ENCODE results near the gene SRPX2. TPM values are rescaled to one million over a fixed set of nuclear protein-coding genes. Genes with fewer than 3 reads are reported as not detected.

SRPX2 gene
- polyA plus RNA-seq, 1 of the 3 experiments (the other 2 are of a cell fraction), result 14.5 TPM

- TF ChIP-seq PBX3 (IDR thresholded peaks at IDR 0.05) (no peak), JUND (IDR thresholded peaks at IDR 0.05) (no peak), YY1 (IDR thresholded peaks at IDR 0.05; ENCODE audit: low read depth) (no peak), FOXM1 (IDR thresholded peaks at IDR 0.05; ENCODE audit: low read depth) (no peak), RFX5 (IDR thresholded peaks at IDR 0.05; ENCODE audit: low read length) (no peak), ELF1 (IDR thresholded peaks at IDR 0.05) (no peak), TCF12 (IDR thresholded peaks at IDR 0.05) (no peak), RCOR1 (IDR thresholded peaks at IDR 0.05; ENCODE audit: low read length) (no peak), EZH2phosphoT487 (IDR thresholded peaks at IDR 0.05; ENCODE audit: borderline replicate concordance, low read depth) (no peak), TAF1 (IDR thresholded peaks at IDR 0.05; ENCODE audit: borderline replicate concordance, low read depth, low read length) (no peak)
These were observed 4.7 kb downstream of the SRPX2 start (continued) for GRCh38 chrX:100648458-100649417.

GRCh38 chrX:100649550-100650356 is 5.8 kb downstream of the SRPX2 start:
- Histone ChIP-seq H3K4me3 (ENCODE audit: low read depth in 2 of 2, low read length in 1 of 2) (no peak overlapping the region), H4K20me1 (ENCODE audit: insufficient read depth) (no peaks in the 10 kb centered on the region), H3K27me3 (ENCODE audit: insufficient read depth) (0 out of 2 replicates have a peak, but pooled peaks cover 4% of the 10 kb centered on the region), H3K9ac (no peak overlapping the region), H3K4me2 (no peak overlapping the region), H3K36me3 (replicated peaks in 1 of 2; ENCODE audit: control insufficient read depth in 1 of 2, insufficient read depth in 2 of 2, low read length in 1 of 2) (no peaks in the 10 kb centered on the region), H3K27ac (ENCODE audit: low read depth in 2 of 2, low read length in 1 of 2) (no peak overlapping the region), H2AFZ (ENCODE audit: low read depth) (no peak overlapping the region), H3K79me2 (ENCODE audit: insufficient read depth) (no peaks in the 10 kb centered on the region), H3K9me3 (no peaks in the 10 kb centered on the region), H3K9me2 (no peaks in the 10 kb centered on the region), H3K4me1 (ENCODE audit: control insufficient read depth in 1 of 2, insufficient read depth in 2 of 2, low read depth in 1 of 2, low read length in 1 of 2) (0 out of 4 replicates have a peak, but pooled peaks cover 0 to 6% of the 10 kb centered on the region in 2 experiments), H3F3A (replicated peaks; ENCODE audit: insufficient read depth) (no peaks in the 10 kb centered on the region)
- CTCF ChIA-PET, result interaction anchor here (0.6 to 2.5 kb wide), 3 partner anchors 12 to 21 kb away, joined by 3 to 16 read pairs (median 8); partner anchors contain the start of gene TSPAN6
- 55% methylated on average over 11 of the region's 12 CpGs for WGBS (ENCODE audit: low lambda C conversion rate)
- POLR2A ChIA-PET, result no interaction called here
- TF ChIP-seq TCF12 (IDR thresholded peaks at IDR 0.05), result no peak
- no peak for DNase-seq

GRCh38 chrX:100650841-100651240 is 6.8 kb downstream of the SRPX2 start:
- Histone ChIP-seq H3K4me2 (no peak overlapping the region), H3K4me1 (ENCODE audit: control insufficient read depth in 1 of 2, insufficient read depth in 2 of 2, low read depth in 1 of 2, low read length in 1 of 2) (0 out of 4 replicates have a peak, but pooled peaks cover 0 to 6% of the 10 kb centered on the region in 2 experiments), H3K9me2 (no peaks in the 10 kb centered on the region), H3K9me3 (no peaks in the 10 kb centered on the region), H3F3A (replicated peaks; ENCODE audit: insufficient read depth) (no peaks in the 10 kb centered on the region), H3K4me3 (ENCODE audit: low read depth in 2 of 2, low read length in 1 of 2) (no peak overlapping the region), H2AFZ (ENCODE audit: low read depth) (no peak overlapping the region), H3K27ac (ENCODE audit: low read depth in 2 of 2, low read length in 1 of 2) (no peak overlapping the region), H3K27me3 (ENCODE audit: insufficient read depth) (no peaks in the 10 kb centered on the region), H3K36me3 (replicated peaks in 1 of 2; ENCODE audit: control insufficient read depth in 1 of 2, insufficient read depth in 2 of 2, low read length in 1 of 2) (no peaks in the 10 kb centered on the region), H3K79me2 (ENCODE audit: insufficient read depth) (no peaks in the 10 kb centered on the region), H3K9ac (no peak overlapping the region), H4K20me1 (ENCODE audit: insufficient read depth) (no peaks in the 10 kb centered on the region)
- POLR2A ChIA-PET, result no interaction called here
- CTCF ChIA-PET, result interaction anchor here (0.6 to 1.0 kb wide), 2 partner anchors 13 to 20 kb away, joined by 3 to 5 read pairs; no protein-coding TSS in a partner anchor
- TF ChIP-seq TCF12 (IDR thresholded peaks at IDR 0.05) (no peak), MEF2A (IDR thresholded peaks at IDR 0.05; ENCODE audit: borderline replicate concordance, low read depth) (no peak), TAF1 (IDR thresholded peaks at IDR 0.05; ENCODE audit: borderline replicate concordance, low read depth, low read length) (no peak), EP300 (IDR thresholded peaks at IDR 0.05; ENCODE audit: borderline replicate concordance in 1 of 2, low read depth in 1 of 2, low read length in 1 of 2) (no peak), USF2 (IDR thresholded peaks at IDR 0.05; ENCODE audit: borderline replicate concordance, low read depth, low read length) (no peak), YY1 (IDR thresholded peaks at IDR 0.05; ENCODE audit: low read depth) (no peak), POLR2AphosphoS5 (IDR thresholded peaks at IDR 0.05; ENCODE audit: low read depth, low read length) (no peak), USF1 (IDR thresholded peaks at IDR 0.05; ENCODE audit: borderline replicate concordance, low read depth) (no peak), RCOR1 (IDR thresholded peaks at IDR 0.05; ENCODE audit: low read length) (no peak)
- WGBS (ENCODE audit: low lambda C conversion rate), result 82% methylated on average over 1 of the region's 1 CpG
- DNase-seq, result no peak
